Activated CD8-positive, alpha-beta T cell treated with anti-CD3 and anti-CD28 coated beads, Interleukin-2, amount 10 ng/mL, durations not matched to agents 7 days and 5 days (primary cell): ENCODE data around the gene OR52J3. TPM values are rescaled to one million over a fixed set of nuclear protein-coding genes. Genes with fewer than 3 reads are reported as not detected.

ENCODE experiments used
- ATAC-seq: fragments of 150-1000 bp; cut with Tn5 transposase; one replicate; pipeline ENCODE4 v1.10.0; 2021; ENCODE audit warnings: moderate library complexity
- CTCF ChIA-PET: fragments of 350-600 bp; sonication (Branson Sonifier 250); formaldehyde crosslinking; loops from one replicate; lab custom pipeline; 2021; ENCODE audit warnings: antibody characterized with exemption; lab: Charles Lee
- POLR2A ChIA-PET: fragments of 350-600 bp; sonication (Branson Sonifier 250); formaldehyde crosslinking; loops from one replicate; lab custom pipeline; 2021; ENCODE audit warnings: antibody characterized with exemption; lab: Charles Lee
- DNase-seq: peaks from one replicate; pipeline ENCODE4 v3.0.0-alpha.2; 2020
- H3K27ac Mint-ChIP-seq: one replicate; pipeline ENCODE4 v1.8.0; 2021; ENCODE audit warnings: mild to moderate bottlenecking, mixed read lengths
- H3K27me3 Mint-ChIP-seq: one replicate; pipeline ENCODE4 v1.8.0; 2021; ENCODE audit warnings: low read depth, mixed read lengths
- H3K36me3 Mint-ChIP-seq: one replicate; pipeline ENCODE4 v1.8.0; 2021; ENCODE audit warnings: low read depth, mixed read lengths
- H3K4me1 Mint-ChIP-seq: one replicate; pipeline ENCODE4 v1.8.0; 2021; ENCODE audit warnings: low read depth, mixed read lengths
- H3K4me3 Mint-ChIP-seq: one replicate; pipeline ENCODE4 v1.8.0; 2021; ENCODE audit warnings: mild to moderate bottlenecking, mixed read lengths
- H3K9me3 Mint-ChIP-seq: one replicate; pipeline ENCODE4 v1.8.0; 2022; ENCODE audit warnings: mixed read lengths; ENCODE audit not compliant: insufficient read depth
- total RNA-seq, 2 experiments: library from RNA; stranded (reverse); gene quantifications; one replicate each; pipeline ENCODE4 v1.2.3, GENCODE V29; 2021

The OR52J3 gene
- total RNA-seq = not detected

GRCh38 chr11:5046226-5046625 is at the start of gene OR52J3:
Gene OR52J3 (plus strand): TSS chr11:5046526. CDS start chr11:5046526, 0 bp downstream.
- Mint-ChIP-seq H3K4me1 (no peaks in the 10 kb centered on the region), H3K27me3 (no peaks in the 10 kb centered on the region)

GRCh38 chr11:5004424-5005274 is 41.7 kb upstream of the OR52J3 start:
- POLR2A ChIA-PET = no interaction called here

More at GRCh38 chr11:5046226-5046625, at the start of gene OR52J3:
- no peak for DNase-seq
- no peak for ATAC-seq
- no peaks in the 10 kb centered on the region for H3K9me3 Mint-ChIP-seq
- POLR2A ChIA-PET = no interaction called here
- no peak within 1 kb of the TSS for H3K27ac Mint-ChIP-seq
- CTCF ChIA-PET = no interaction called here
- H3K36me3 Mint-ChIP-seq = no peaks in the 10 kb centered on the region
- H3K4me3 Mint-ChIP-seq = no peak within 1 kb of the TSS

GRCh38 chr11:5007561-5007960 is 38.8 kb upstream of the OR52J3 start:
- CTCF ChIA-PET = no interaction called here
- Mint-ChIP-seq H3K4me3 (no peak overlapping the region), H3K36me3 (no peaks in the 10 kb centered on the region), H3K27ac (no peak overlapping the region), H3K9me3 (no peaks in the 10 kb centered on the region), H3K27me3 (no peaks in the 10 kb centered on the region), H3K4me1 (no peaks in the 10 kb centered on the region)
- DNase-seq = no peak
- POLR2A ChIA-PET = no interaction called here
- ATAC-seq = no peak

More at GRCh38 chr11:5004424-5005274, 41.7 kb upstream of the OR52J3 start:
- H3K4me1 Mint-ChIP-seq = no peaks in the 10 kb centered on the region
- H3K27ac Mint-ChIP-seq = no peak overlapping the region
- ATAC-seq = no peak
- no peaks in the 10 kb centered on the region for H3K36me3 Mint-ChIP-seq
- H3K27me3 Mint-ChIP-seq = no peaks in the 10 kb centered on the region
- H3K9me3 Mint-ChIP-seq = no peaks in the 10 kb centered on the region
- DNase-seq = peak; percentile 32
- H3K4me3 Mint-ChIP-seq = no peak overlapping the region
- CTCF ChIA-PET = interaction anchor here (0.7 kb wide), 1 partner anchor 369 kb away, joined by 3 read pairs; no protein-coding TSS in a partner anchor

- H3K27ac Mint-ChIP-seq = no peak overlapping the region
- H3K4me3 Mint-ChIP-seq = no peak overlapping the region
- no peak for ATAC-seq
- no peaks in the 10 kb centered on the region for H3K27me3 Mint-ChIP-seq
- no peaks in the 10 kb centered on the region for H3K36me3 Mint-ChIP-seq
- ChIA-PET POLR2A (no interaction called here), CTCF (no interaction called here)
- no peaks in the 10 kb centered on the region for H3K4me1 Mint-ChIP-seq
- DNase-seq = no peak
- H3K9me3 Mint-ChIP-seq = no peaks in the 10 kb centered on the region
These were observed 35.1 kb upstream of the OR52J3 start for GRCh38 chr11:5011254-5011653.

GRCh38 chr11:5013012-5013411 is 33.3 kb upstream of the OR52J3 start:
- H3K9me3 Mint-ChIP-seq = no peaks in the 10 kb centered on the region
- no peak for ATAC-seq
- H3K27me3 Mint-ChIP-seq = no peaks in the 10 kb centered on the region
- no peak for DNase-seq
- ChIA-PET CTCF (no interaction called here), POLR2A (no interaction called here)
- no peak overlapping the region for H3K27ac Mint-ChIP-seq
- no peak overlapping the region for H3K4me3 Mint-ChIP-seq
- H3K4me1 Mint-ChIP-seq = no peaks in the 10 kb centered on the region
- no peaks in the 10 kb centered on the region for H3K36me3 Mint-ChIP-seq

- CTCF ChIA-PET = no interaction called here
- POLR2A ChIA-PET = no interaction called here
- no peaks in the 10 kb centered on the region for H3K36me3 Mint-ChIP-seq
These were observed 24.3 kb upstream of the OR52J3 start for GRCh38 chr11:5021996-5022395.

GRCh38 chr11:5036669-5037068 is 9.7 kb upstream of the OR52J3 start:
- POLR2A ChIA-PET = no interaction called here
- no peaks in the 10 kb centered on the region for H3K27me3 Mint-ChIP-seq

More at GRCh38 chr11:5021996-5022395, 24.3 kb upstream of the OR52J3 start:
- no peak overlapping the region for H3K4me3 Mint-ChIP-seq
- DNase-seq (no peak), ATAC-seq (no peak)
- H3K27ac Mint-ChIP-seq = no peak overlapping the region
- peaks cover 4% of the 10 kb centered on the region for H3K9me3 Mint-ChIP-seq
- no peaks in the 10 kb centered on the region for H3K4me1 Mint-ChIP-seq
- H3K27me3 Mint-ChIP-seq = no peaks in the 10 kb centered on the region

GRCh38 chr11:5037926-5038325 is 8.4 kb upstream of the OR52J3 start:
- Mint-ChIP-seq H3K27me3 (no peaks in the 10 kb centered on the region), H3K27ac (no peak overlapping the region), H3K4me1 (no peaks in the 10 kb centered on the region), H3K4me3 (no peak overlapping the region), H3K9me3 (no peaks in the 10 kb centered on the region), H3K36me3 (no peaks in the 10 kb centered on the region)
- ChIA-PET POLR2A (no interaction called here), CTCF (no interaction called here)
- DNase-seq = no peak
- no peak for ATAC-seq

More at GRCh38 chr11:5036669-5037068, 9.7 kb upstream of the OR52J3 start:
- H3K4me3 Mint-ChIP-seq = no peak overlapping the region
- ATAC-seq (no peak), DNase-seq (no peak)
- no peaks in the 10 kb centered on the region for H3K4me1 Mint-ChIP-seq
- no peaks in the 10 kb centered on the region for H3K36me3 Mint-ChIP-seq
- CTCF ChIA-PET = no interaction called here
- no peak overlapping the region for H3K27ac Mint-ChIP-seq
- H3K9me3 Mint-ChIP-seq = no peaks in the 10 kb centered on the region

- H3K27ac Mint-ChIP-seq = no peak overlapping the region
- no peaks in the 10 kb centered on the region for H3K36me3 Mint-ChIP-seq
- CTCF ChIA-PET = no interaction called here
- no peak overlapping the region for H3K4me3 Mint-ChIP-seq
- no peaks in the 10 kb centered on the region for H3K4me1 Mint-ChIP-seq
- no peaks in the 10 kb centered on the region for H3K27me3 Mint-ChIP-seq
- ATAC-seq (no peak), DNase-seq (no peak)
- POLR2A ChIA-PET = no interaction called here
- H3K9me3 Mint-ChIP-seq = no peaks in the 10 kb centered on the region
These were observed 8.0 kb upstream of the OR52J3 start for GRCh38 chr11:5038341-5038740.

- Mint-ChIP-seq H3K4me1 (no peaks in the 10 kb centered on the region), H3K4me3 (no peak overlapping the region), H3K9me3 (no peaks in the 10 kb centered on the region), H3K36me3 (no peaks in the 10 kb centered on the region), H3K27me3 (no peaks in the 10 kb centered on the region), H3K27ac (no peak overlapping the region)
- POLR2A ChIA-PET = no interaction called here
- CTCF ChIA-PET = no interaction called here
- DNase-seq (no peak), ATAC-seq (no peak)
These were observed 5.5 kb upstream of the OR52J3 start for GRCh38 chr11:5040876-5041275.

- ChIA-PET POLR2A (no interaction called here), CTCF (no interaction called here)
- Mint-ChIP-seq H3K27ac (no peak overlapping the region), H3K36me3 (no peaks in the 10 kb centered on the region), H3K4me1 (no peaks in the 10 kb centered on the region), H3K9me3 (no peaks in the 10 kb centered on the region), H3K4me3 (no peak overlapping the region), H3K27me3 (no peaks in the 10 kb centered on the region)
- ATAC-seq = no peak
- no peak for DNase-seq
These were observed 4.2 kb upstream of the OR52J3 start for GRCh38 chr11:5042091-5042490.

GRCh38 chr11:5043380-5043779 is 2.9 kb upstream of the OR52J3 start:
- POLR2A ChIA-PET = no interaction called here
- CTCF ChIA-PET = no interaction called here
- Mint-ChIP-seq H3K4me1 (no peaks in the 10 kb centered on the region), H3K4me3 (no peak overlapping the region), H3K27me3 (no peaks in the 10 kb centered on the region), H3K27ac (no peak overlapping the region), H3K9me3 (no peaks in the 10 kb centered on the region), H3K36me3 (no peaks in the 10 kb centered on the region)
- ATAC-seq (no peak), DNase-seq (no peak)
